ENCODE data around the gene GSTM4.

DNA sequence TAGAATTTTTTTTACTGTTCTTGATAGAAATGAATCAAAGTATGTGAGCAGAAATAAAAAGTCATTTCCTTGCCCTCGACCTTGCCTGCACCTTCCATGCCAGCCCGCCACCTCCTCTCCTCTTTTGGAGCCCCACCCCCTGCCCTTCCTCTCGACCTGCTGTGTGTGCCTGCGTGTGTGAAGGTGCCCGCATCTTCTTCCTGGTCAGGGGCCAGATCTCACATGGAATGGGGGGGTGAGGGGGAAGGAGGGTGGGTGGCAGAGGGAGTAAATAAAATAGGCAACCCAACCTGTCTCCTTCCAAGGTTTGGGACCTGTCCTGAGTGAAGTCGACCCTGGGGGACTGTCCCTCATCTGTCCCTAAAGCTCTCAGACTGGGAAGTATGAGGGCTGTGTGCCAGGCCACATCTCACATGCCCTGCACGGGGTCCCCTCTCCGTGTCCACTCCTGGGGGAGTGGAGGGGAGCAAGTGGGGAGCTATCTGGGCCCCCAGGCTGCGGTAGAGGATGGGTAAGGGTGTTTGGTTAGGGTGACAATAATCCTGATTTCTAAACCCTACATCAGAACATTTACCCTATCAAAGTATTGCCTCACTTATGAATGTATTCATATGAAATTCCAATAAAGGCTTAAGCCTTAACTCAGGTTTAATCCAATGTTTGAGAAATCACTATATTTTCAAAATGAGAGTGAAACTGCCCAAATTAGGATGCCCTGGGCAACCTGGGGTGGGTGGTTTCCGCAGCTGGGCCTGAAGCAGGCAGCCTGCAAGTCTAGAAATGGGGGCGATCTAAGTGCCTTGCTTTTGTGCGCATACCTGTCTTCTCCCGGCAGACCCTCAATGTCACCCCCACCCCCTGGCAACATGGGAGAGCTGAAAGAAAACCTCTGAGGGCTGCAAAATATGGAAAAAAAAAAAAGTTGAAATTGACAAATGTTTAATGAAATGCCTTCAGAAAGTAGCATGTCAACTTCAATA is 20.8 kb upstream of the GSTM4 start:
- TF ChIP-seq CTCF (IDR thresholded peaks at IDR 0.05) (no peak), POLR2A (IDR thresholded peaks at IDR 0.05) (no peak)

All from thyroid gland (tissue), 4 donors.